SIG-M5 treated with dmso at 0.1 percent for 504 hours (cell line): ENCODE results near the gene SLC6A2.
"Not testable (repeated sequence)": the region's sequence is repeated elsewhere in the genome, so short reads cannot be mapped to it uniquely, and the experiment has no call there.

ENCODE experiments used
- DNase-seq: peaks from one replicate; lab custom pipeline; 2025; ENCODE audit not compliant: unreplicated experiment; lab: John Stamatoyannopoulos, UW

SLC6A2 gene

GRCh38 chr16:55655897-55656681 lies at the start of gene SLC6A2:
TSS of gene SLC6A2 (plus strand) at chr16:55655988. CDS start at chr16:55656695, 707 bp downstream.
- DNase-seq: no peak

- DNase-seq: no peak
Observed at GRCh38 chr16:55613613-55614335, 42.0 kb upstream of the SLC6A2 start.

GRCh38 chr16:55615071-55615470 lies 40.7 kb upstream of the SLC6A2 start:
- no peak for DNase-seq

GRCh38 chr16:55615670-55616069 lies 40.1 kb upstream of the SLC6A2 start:
- not testable (repeated sequence) for DNase-seq

GRCh38 chr16:55621771-55622170 lies 34.0 kb upstream of the SLC6A2 start:
- DNase-seq: no peak

GRCh38 chr16:55622272-55622671 lies 33.5 kb upstream of the SLC6A2 start:
- DNase-seq: peak; percentile 3

GRCh38 chr16:55622930-55623561 lies 32.7 kb upstream of the SLC6A2 start:
- DNase-seq: no peak

- no peak for DNase-seq
Observed at GRCh38 chr16:55623640-55624039, 32.1 kb upstream of the SLC6A2 start.

- DNase-seq: no peak
Observed at GRCh38 chr16:55624696-55625095, 31.1 kb upstream of the SLC6A2 start.

- no peak for DNase-seq
Observed at GRCh38 chr16:55625843-55626242, 29.9 kb upstream of the SLC6A2 start.

- no peak for DNase-seq
Observed at GRCh38 chr16:55628306-55628968, 27.4 kb upstream of the SLC6A2 start.

GRCh38 chr16:55630774-55631173 lies 25.0 kb upstream of the SLC6A2 start:
- DNase-seq: no peak

- no peak for DNase-seq
Observed at GRCh38 chr16:55632259-55632658, 23.5 kb upstream of the SLC6A2 start.

- no peak for DNase-seq
Observed at GRCh38 chr16:55634193-55634592, 21.6 kb upstream of the SLC6A2 start.

- no peak for DNase-seq
Observed at GRCh38 chr16:55638256-55638655, 17.5 kb upstream of the SLC6A2 start.

- DNase-seq: no peak
Observed at GRCh38 chr16:55640701-55641327, 15.0 kb upstream of the SLC6A2 start.

GRCh38 chr16:55641430-55642056 lies 14.2 kb upstream of the SLC6A2 start:
- no peak for DNase-seq

- DNase-seq: no peak
Observed at GRCh38 chr16:55642611-55643010, 13.2 kb upstream of the SLC6A2 start.

GRCh38 chr16:55643161-55643970 lies 12.4 kb upstream of the SLC6A2 start:
- no peak for DNase-seq

- no peak for DNase-seq
Observed at GRCh38 chr16:55645986-55646385, 9.8 kb upstream of the SLC6A2 start.
